Esophagus squamous epithelium (tissue), 5 donors: ENCODE data around the gene ITIH6. TPM values are rescaled to one million over a fixed set of nuclear protein-coding genes. Genes with fewer than 3 reads are reported as not detected.
A peak's percentile ranks its signal among the peaks of the same experiment; 100 is the strongest.
"Not testable (repeated sequence)": the region's sequence is repeated elsewhere in the genome, so short reads cannot be mapped to it uniquely, and the experiment has no call there.

ENCODE experiments used
- DNase-seq: peaks from one replicate; lab custom pipeline; 2025; lab: John Stamatoyannopoulos, UW
- H3K27ac ChIP-seq, 4 donors: fragments of 200-600 bp; sonication (generic); one replicate each; pipeline ENCODE4 v1.5.1; 2016 to 2019; ENCODE audit warnings: mild to moderate bottlenecking in 1 of 4
- H3K27me3 ChIP-seq, 4 donors: fragments of 200-600 bp; sonication (generic); 1 replicate in 3 of 4; 2 replicates in 1 of 4; pipeline versions ENCODE4 v1.5.1 to v1.6.0; 2017 to 2021; ENCODE audit warnings: antibody characterized with exemption in 1 of 4
- H3K36me3 ChIP-seq, 3 donors: fragments of 200-600 bp; sonication (generic); one replicate each; pipeline ENCODE4 v1.5.1; 2016 to 2019
- H3K4me1 ChIP-seq, 3 donors: fragments of 200-600 bp; sonication (generic); one replicate each; pipeline ENCODE4 v1.5.1; 2017 to 2019
- H3K4me3 ChIP-seq, 4 donors: fragments of 200-600 bp; sonication (generic); 1 replicate in 3 of 4; 2 replicates in 1 of 4; pipeline ENCODE4 v1.5.1; 2016 to 2019; ENCODE audit warnings: mild to moderate bottlenecking in 2 of 4, moderate library complexity in 1 of 4
- H3K9me3 ChIP-seq, 3 donors: fragments of 200-600 bp; sonication (generic); one replicate each; pipeline ENCODE4 v1.5.1; 2016 to 2019
- POLR2A ChIP-seq, 4 donors: fragments of 450-650 bp; IDR thresholded peaks; one replicate each; pipeline ENCODE4 v1.6.1; 2017; ENCODE audit warnings: antibody characterized with exemption in 4 of 4, mild to moderate bottlenecking in 4 of 4, moderate library complexity in 3 of 4
- WGBS, 2 donors: methylation state at CpG; one replicate each; pipeline ENCODE4 v1.1.5; 2018; 5-methylcytosine and 5-hydroxymethylcytosine counted together
- intact Hi-C: fragments of 100-400 bp; cut with DNase I; formaldehyde crosslinking; loops from one replicate; pipeline ENCODE4 v1.15.0; 2022
- total RNA-seq, 4 donors: library from RNA; depleted of rRNA; stranded (reverse); fragments of >200 nt; gene quantifications; one replicate each; pipeline ENCODE4 v1.1.0, GENCODE V29; 2016
- TF ChIP-seq, protein P1 (sequence below), 6 experiments: fragments of 450-650 bp in 4 of 6; fragments of 200-600 bp in 2 of 6; sonication (generic) in 2 of 6; IDR thresholded peaks; one replicate each; pipeline ENCODE4 v1.5.1; 2016 to 2019; ENCODE audit warnings: antibody characterized with exemption in 6 of 6, mild to moderate bottlenecking in 4 of 6, moderate library complexity in 4 of 6
- donor health status: DM: yes; HTN: yes; CAD: no.

The ITIH6 gene
- total RNA-seq, 4 donors from 2014 or later, result not detected

DNA sequence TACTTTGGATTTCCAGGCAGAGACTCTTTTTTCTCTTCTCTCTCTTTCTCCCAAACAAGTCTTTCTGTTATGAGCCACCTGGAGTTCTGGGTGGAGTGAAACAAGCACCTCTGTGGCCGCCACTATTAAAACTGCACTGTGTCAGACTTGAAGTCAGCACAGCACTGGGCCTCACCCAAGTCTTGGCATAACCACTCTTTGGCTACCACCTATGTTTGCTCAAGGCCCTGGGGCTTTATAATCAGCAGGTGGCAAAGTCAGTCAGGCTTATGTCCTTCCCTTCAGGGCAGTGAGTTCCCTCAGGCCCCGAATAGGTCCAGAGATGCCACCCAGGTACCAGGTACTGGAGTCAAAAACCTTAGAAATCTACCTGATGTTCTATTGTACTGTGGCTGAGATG is 52.4 kb downstream of the ITIH6 start:
- H3K9me3 ChIP-seq, result no peaks in the 10 kb centered on the region
- H3K27me3 ChIP-seq, result no peaks in the 10 kb centered on the region
- no peak for DNase-seq
- intact Hi-C loops, result no loop called here
- no peaks in the 10 kb centered on the region for H3K36me3 ChIP-seq
- H3K4me1 ChIP-seq, result no peaks in the 10 kb centered on the region
- 20% methylated on average over 1 of the region's 2 CpGs; no CpG with 5 or more reads in 1 of the 2 donors for WGBS, 2 donors
- TF ChIP-seq, protein P1, sequence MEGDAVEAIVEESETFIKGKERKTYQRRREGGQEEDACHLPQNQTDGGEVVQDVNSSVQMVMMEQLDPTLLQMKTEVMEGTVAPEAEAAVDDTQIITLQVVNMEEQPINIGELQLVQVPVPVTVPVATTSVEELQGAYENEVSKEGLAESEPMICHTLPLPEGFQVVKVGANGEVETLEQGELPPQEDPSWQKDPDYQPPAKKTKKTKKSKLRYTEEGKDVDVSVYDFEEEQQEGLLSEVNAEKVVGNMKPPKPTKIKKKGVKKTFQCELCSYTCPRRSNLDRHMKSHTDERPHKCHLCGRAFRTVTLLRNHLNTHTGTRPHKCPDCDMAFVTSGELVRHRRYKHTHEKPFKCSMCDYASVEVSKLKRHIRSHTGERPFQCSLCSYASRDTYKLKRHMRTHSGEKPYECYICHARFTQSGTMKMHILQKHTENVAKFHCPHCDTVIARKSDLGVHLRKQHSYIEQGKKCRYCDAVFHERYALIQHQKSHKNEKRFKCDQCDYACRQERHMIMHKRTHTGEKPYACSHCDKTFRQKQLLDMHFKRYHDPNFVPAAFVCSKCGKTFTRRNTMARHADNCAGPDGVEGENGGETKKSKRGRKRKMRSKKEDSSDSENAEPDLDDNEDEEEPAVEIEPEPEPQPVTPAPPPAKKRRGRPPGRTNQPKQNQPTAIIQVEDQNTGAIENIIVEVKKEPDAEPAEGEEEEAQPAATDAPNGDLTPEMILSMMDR (IDR thresholded peaks at IDR 0.05), result no peak
- no peak for TF ChIP-seq POLR2A (IDR thresholded peaks at IDR 0.05)
- no peak overlapping the region for H3K4me3 ChIP-seq
- H3K27ac ChIP-seq, result no peak overlapping the region

DNA sequence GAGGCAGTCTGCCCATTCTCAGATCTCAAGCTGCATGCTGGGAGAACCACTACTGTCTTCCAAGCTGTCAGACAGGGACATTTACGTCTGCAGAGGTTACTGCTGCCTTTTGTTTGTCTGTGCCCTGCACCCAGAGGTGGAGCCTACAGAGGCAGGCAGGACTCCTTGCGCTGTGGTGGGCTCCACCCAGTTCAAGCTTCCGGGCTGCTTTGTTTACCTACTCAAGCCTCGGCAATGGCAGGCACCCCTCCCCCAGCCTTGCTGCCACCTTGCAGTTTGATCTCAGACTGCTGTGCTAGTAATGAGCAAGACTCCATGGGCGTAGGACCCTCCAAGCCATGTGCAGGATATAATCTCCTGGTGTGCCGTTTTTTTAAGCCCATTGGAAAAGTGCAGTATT is 59.5 kb downstream of the ITIH6 start:
- H3K9me3 ChIP-seq, H3K36me3 ChIP-seq, intact Hi-C loops, H3K27me3 ChIP-seq, H3K27ac ChIP-seq, H3K4me1 ChIP-seq, H3K4me3 ChIP-seq, DNase-seq: not testable (repeated sequence)
- 74% methylated on average over 3 of the region's 6 CpGs; no CpG with 5 or more reads in 1 of the 2 donors for WGBS, 2 donors

DNA sequence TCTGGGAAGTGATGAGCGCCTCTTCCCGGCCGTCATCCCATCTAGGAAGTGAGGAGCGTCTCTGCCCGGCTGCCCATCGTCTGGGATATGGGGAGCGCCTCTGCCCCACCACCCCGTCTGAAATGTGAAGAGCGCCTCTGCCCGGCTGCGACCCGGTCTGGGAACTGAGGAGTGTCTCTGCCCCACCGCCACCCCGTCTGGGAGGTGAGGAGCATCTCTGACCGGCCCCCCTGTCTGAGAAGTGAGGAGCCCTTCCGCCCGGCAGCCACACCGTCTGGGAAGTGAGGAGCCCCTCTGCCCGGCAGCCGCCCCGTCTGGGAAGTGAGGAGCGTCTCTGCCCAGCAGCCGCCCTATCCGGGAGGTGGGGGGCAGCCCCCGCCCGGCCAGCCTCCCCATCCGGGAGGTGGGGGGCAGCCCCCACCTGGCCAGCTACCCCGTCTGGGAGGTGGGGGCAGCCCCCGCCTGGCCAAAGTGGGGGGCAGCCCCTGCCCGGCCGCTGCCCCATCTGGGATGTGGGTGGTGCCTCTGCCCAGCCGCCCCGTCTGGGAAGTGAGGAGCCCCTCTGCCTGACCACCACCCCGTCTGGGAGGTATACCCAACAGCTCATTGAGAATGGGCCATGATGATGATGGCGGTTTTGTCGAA is 61.6 kb downstream of the ITIH6 start:
- H3K9me3 ChIP-seq, H3K4me1 ChIP-seq, H3K4me3 ChIP-seq, H3K36me3 ChIP-seq, DNase-seq, H3K27me3 ChIP-seq, H3K27ac ChIP-seq, intact Hi-C loops: not testable (repeated sequence)
- 100% methylated on average over 1 of the region's 36 CpGs; no CpG with 5 or more reads in 1 of the 2 donors for WGBS, 2 donors

DNA sequence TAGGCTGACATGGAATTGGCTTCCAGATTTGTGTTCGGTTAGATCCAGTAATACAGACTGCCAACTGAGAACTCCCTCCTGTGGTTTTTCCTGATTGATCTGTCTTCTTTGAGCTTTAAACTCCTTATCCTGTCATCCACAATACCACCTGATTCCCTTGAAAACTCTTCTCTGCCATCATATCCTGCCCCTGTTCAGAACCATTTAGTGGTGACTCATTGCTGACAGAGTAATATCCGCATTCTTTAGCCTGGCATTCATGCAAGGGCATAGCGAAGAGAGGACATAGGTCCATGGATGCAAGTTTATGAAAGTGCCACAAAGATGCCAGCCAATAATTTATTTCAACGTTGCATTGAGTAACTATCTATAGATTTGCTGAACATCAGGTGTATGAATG is 76.6 kb downstream of the ITIH6 start:
- H3K27ac ChIP-seq, result no peak overlapping the region
- no peak overlapping the region for H3K4me3 ChIP-seq
- no peaks in the 10 kb centered on the region for H3K36me3 ChIP-seq
- DNase-seq, result no peak
- intact Hi-C loops, result no loop called here
- no peaks in the 10 kb centered on the region for H3K27me3 ChIP-seq
- 46 to 47% methylated on average over 2 to 4 of the region's 4 CpGs for WGBS, 2 donors
- TF ChIP-seq, protein P1 (IDR thresholded peaks at IDR 0.05), result no peak
- H3K4me1 ChIP-seq, result no peaks in the 10 kb centered on the region
- H3K9me3 ChIP-seq, result no peaks in the 10 kb centered on the region

DNA sequence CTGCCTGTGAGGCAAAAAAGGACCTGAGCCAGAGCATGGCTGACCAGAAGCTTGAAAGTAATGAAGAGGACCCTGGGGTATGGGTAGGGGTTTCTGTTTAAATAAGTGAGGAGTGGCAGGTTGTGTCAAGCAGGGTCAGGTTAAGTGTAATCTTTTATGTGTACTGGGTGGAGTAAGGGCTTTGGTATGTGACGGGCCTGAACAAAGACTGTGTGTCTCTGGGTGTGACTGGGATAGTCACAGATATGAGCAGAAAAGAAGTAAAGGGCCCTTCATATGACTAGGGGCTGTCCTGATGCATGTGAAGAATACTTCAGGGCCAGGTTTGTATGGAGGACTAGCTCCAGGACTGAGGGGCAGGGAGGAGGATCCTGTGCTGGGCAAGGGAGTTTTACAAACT is 82.4 kb downstream of the ITIH6 start:
- H3K36me3 ChIP-seq, result no peaks in the 10 kb centered on the region
- H3K9me3 ChIP-seq, result no peaks in the 10 kb centered on the region
- no peak for TF ChIP-seq POLR2A (IDR thresholded peaks at IDR 0.05)
- TF ChIP-seq, protein P1 (IDR thresholded peaks at IDR 0.05), result no peak
- H3K27me3 ChIP-seq, result no peaks in the 10 kb centered on the region
- H3K27ac ChIP-seq, result peak overlapping the region in 1 of 4 donors; percentile 44
- H3K4me1 ChIP-seq, result no peaks in the 10 kb centered on the region
- no peak for DNase-seq
- H3K4me3 ChIP-seq, result no peak overlapping the region
- 38 to 55% methylated on average over 1 of the region's 1 CpG for WGBS, 2 donors
- intact Hi-C loops, result no loop called here

DNA sequence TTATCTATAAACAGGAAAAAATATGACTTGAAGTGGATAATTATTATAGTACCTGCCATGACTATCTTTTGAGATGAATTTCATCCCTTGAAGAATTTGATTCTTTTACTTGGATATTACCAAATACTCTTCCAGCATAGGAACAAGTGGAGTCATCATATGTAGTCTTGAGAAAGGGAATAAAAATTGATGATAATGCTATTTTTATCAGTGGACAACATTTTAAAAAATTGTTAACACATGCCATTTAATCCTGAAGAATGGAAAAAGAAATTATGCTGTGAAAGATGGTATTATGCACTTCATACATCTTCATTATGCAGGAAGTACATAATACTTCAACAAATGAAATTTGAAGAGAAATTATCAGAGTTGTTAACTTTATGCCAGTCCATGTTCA is 83.6 kb downstream of the ITIH6 start:
- intact Hi-C loops, result no loop called here
- Histone ChIP-seq H3K4me1 (no peaks in the 10 kb centered on the region), H3K4me3 (no peak overlapping the region), H3K36me3 (no peaks in the 10 kb centered on the region), H3K27ac (no peak overlapping the region), H3K27me3 (no peaks in the 10 kb centered on the region), H3K9me3 (no peaks in the 10 kb centered on the region)
- no peak for DNase-seq
- TF ChIP-seq POLR2A (IDR thresholded peaks at IDR 0.05), result no peak
- TF ChIP-seq, protein P1 (IDR thresholded peaks at IDR 0.05), result no peak
